DMS153 (cell line): Measurements from ENCODE around the gene SLC15A3.

ENCODE experiments used
- DNase-seq: peaks from one replicate; lab custom pipeline; 2025; lab: John Stamatoyannopoulos, UW

Gene SLC15A3

DNA sequence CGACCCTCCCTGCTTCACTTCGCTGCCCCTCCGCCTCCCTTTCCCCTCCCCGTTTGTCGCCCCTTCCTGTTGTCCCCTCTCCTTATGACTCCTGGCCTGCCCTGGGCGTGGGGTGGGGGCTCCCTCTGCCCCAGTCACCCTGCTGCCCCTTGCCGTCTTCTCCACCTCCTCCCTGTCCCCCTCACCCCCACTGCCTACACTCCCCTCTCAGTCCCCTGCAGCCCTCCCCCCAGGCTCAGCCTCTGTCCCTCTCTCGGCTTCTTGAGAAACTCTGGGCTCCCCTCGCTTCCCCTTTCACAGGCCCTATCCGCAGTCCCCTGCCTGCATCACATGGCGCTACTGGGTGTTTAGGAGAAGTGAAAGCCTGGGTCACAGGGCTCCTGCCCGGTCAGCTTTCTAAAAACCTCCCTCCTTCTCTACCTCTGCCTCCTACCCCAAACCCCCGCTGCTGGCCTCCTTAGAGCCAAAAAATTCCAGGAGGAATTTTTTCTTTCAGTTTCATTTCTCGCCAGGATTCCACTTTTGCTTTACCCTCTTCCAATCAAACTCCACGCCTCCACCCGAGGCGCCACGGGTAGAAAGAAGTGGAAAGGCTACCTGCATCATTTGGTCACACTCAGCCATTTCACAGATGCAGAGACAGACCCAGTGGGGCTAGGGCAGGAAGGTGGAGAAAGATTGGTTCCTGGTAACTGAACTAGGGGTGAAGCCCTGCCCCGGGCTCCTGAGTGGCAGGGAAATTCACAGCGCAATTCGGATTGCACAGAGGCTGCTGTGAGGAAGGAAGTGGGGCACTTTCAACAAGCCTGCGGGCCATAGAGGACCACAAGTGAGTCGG is at the start of gene SLC15A3:
TSS of gene SLC15A3 (minus strand) at position 273 of the 838 bp plus-strand sequence. CDS start 625 bp downstream, outside the sequence.
- DNase-seq, result no peak

DNA sequence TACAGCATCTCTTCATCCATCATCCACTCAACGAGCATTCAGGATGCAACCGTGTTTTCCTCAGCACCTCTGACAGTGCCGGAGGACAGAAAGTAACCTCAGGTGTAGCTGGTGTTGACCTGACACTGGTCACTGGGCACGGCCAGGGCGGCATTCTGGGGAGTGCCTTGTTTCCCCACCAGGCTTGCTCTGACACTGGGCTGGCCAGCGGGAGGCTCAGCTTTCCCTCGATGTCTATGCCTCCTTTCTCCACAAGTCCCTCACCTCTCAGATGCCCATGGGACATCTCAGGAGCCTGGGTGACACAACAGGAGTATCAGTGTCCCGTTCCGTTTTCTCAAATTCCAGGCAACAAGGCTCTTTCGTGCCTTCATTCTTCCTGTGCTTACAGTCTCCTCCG is 48.5 kb upstream of the SLC15A3 start:
- no peak for DNase-seq

DNA sequence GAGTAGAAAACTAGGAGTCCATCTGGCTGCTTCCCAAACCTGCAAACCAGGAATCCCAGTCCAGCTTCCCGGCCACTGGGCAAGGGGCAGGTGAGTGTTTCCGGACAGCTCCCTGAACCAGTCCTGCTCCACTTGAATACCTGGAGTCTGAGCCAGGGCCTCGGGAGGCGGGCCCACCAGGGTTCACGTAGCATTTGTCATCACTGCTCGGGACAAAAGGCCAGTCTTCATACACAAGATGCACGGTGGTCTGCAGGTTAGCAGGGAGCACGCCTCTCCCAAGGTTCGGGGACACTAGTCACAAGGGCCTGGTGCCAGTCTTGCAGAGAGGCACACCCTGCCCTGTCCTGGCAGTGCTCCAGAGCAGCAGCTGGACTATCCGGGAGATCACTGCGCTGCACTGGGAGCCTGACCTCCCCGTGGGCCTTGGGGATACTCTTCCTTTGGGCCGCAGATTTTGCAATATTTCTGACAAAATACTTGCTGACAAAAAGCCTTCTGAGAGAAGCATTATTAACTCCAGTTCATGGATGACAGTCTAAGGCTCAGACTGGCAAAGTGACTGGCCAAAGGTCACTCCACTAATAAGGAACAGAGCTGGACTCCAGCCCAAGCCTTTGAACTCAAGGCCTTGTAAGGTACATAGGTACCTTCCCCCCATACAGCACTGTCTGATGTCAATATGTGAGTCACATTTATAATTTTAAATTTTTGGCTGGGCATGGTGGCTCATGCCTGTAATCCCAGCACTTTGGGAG is 44.6 kb upstream of the SLC15A3 start:
- DNase-seq, result no peak

DNA sequence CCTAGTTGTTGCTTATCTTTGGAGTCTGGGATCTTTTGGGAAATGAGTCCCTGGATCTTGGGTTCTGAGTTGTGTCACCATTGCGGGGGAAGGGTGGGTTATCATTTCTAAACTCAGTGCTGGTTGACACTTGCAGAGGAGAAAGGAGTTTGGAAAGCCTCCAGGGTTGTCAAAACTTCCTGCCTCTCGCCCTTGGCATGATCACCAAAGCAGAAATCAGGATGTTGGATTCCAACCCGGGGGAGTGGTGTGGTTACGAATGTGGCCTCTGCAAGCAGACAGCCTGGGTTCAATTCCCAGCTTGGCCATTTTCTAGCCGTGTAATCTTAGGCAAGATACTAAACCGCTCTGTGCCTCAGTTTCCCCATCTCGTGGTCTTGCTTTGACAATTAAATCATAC is 43.8 kb upstream of the SLC15A3 start:
- no peak for DNase-seq

DNA sequence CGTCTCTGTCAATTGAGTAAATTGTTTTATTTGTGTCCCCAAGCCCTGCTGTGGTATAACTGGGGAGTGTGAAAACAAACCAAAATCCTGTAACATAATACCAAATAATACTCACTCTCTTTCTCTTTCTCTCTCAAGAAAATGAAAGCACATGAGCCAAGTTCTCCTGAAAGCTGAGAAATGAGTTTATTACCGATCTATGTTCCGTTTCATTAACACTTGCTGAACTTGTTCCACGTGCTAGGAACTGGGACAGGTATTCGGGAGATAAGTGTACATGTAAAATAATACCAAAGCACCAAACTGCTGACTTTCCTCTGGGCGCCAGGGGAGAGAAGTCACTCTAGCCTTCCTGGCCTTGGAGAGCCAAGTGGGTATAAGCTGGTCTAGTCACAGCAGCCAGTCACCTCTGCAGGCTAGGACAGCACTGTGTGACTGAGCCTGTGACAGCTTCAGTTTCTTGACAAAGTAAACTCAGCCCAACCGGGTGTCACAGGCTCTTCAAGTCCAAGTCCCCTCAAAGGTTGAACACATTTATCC is 42.6 kb upstream of the SLC15A3 start:
- DNase-seq, result no peak

DNA sequence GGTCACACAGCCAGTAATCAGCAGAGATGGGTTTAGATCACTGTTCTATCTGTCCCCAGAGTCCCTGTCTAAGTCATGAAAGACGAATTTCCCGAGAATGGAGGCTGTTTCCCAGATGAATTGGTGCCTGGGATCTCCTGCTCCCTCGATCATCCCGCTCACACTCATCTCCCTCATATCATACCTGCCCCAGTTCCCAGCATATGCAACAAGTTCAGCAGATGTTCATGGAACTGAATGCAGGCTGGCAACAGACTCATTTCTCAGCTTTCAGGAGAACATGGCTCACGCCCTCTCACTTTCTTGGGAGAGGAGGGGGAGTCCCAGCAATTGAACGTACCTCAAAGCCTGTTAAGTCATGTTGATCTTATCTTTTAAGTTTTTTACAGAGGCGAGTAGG is 41.6 kb upstream of the SLC15A3 start:
- no peak for DNase-seq

DNA sequence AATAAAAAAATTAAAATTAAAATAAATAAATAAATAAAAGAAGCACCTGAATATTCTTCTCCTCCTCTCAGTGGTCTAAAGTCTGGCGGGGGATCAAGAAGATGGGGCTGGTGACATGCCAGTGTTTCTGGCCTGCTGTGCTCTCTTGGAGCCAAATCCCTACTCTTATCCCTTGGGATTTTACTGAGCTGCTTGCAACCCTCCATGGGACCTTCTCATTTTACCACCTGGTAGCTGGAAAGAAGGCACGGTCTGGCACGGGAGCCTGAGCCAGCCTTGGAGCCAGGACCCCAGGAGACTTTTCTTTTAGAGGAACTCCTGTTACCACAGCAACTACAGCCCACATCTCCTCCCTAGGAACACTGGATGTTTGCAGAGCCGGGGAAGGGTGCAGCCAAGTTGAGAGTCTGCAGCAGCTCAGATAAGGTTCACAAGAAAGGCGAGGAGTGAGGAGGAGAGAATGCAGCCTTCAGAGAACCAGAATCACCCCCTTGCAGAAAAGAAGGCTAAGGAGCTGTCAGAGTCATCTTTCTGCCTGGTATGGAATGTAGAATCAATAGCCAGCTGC is 41.0 kb upstream of the SLC15A3 start:
- no peak for DNase-seq

DNA sequence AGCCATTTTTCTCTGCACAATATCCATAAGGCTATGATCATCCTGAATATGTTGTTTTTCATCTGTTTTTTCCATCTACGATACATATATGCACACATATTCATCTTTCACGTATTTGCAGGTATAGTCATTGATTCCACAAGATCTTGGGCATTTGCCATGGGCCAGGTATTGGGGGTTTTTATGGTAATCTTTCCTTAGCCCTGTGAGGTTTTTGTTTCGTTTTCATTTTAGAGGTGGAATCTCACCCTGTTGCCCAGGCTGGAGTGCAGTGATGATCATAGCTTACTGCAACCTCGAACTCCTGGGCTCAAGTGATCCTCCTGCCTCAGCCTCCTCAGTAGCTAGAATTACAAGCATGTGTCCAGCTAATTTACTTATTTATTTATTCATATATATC is 39.5 kb upstream of the SLC15A3 start:
- no peak for DNase-seq

DNA sequence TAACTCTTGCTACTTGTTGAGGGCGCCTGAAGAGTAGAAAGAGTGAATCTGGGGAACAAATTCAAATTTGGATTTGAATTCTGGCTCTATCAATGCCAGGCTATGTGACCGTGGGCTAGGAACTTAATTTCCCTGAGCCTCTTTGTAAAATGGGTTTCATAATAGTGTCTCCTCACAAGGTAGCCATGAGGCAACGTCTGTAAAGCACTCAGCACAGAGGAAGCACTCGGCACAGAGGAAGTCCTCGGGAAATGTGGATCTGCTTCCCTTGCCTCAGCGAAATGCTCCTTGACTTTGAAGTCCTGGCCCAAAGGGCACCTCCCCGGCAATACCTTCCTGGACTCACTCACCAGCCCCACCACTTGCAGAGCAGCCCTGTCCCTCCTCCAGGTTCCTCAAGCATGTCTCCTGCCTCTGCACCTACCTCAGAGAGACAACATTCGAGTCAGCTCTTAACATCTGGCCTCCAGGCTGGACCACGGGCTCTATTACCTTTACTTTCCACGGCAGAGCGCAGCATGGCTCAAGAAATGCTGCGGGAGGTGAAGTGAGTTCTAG is 37.2 kb upstream of the SLC15A3 start:
- no peak for DNase-seq

DNA sequence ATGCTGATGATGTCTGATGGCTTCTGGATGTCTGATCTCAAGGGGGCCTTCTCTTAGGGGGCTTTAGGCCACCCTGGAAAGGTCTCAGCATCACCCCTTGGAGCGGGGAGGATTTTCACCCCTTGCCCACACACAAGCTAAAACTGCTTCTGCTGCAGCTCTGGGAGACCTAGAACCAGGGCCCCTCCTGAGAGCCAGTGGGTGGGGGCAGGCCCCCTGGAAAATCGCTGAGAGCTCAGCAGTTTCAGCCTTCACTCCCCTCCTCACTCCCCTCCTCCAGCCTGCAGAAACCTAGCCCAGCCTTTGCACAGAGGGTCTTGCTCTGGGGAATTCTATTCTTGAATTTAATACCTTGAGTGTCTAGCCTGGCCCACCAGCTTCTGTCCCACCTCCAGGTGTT is 36.7 kb upstream of the SLC15A3 start:
- no peak for DNase-seq

DNA sequence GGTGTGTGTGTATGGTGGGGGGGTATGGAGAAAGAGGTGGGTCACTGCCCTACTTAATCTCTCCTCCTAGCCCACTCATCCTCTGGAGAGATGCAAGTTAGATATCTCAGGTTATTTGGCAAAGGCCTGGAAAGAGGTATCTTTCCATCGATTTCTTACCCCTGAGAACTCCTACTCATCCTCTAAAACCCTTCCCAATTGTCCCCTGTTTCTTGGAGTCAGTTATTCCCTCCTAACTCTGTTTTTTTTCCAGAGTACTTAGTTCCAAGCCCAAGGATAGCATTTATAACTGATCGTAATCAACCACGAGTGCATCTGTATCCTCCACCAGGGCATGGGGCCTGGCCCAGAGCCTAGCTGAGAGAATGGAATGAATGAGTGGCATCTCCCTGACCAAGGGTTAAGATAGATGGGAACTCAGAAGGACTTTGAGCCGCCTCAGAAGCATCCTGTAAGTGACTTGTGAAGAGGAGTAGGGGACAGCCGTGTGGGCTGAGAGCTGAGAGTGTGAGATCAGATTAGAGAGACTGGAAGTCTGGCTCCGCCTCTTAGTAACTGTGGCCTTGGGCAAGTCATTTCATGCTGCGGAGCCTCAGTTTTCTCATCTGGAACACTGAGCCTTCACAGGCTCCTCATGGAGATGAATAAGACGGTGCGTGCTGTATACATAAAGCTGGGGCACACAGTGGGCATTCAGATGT is 35.8 kb upstream of the SLC15A3 start:
- no peak for DNase-seq

DNA sequence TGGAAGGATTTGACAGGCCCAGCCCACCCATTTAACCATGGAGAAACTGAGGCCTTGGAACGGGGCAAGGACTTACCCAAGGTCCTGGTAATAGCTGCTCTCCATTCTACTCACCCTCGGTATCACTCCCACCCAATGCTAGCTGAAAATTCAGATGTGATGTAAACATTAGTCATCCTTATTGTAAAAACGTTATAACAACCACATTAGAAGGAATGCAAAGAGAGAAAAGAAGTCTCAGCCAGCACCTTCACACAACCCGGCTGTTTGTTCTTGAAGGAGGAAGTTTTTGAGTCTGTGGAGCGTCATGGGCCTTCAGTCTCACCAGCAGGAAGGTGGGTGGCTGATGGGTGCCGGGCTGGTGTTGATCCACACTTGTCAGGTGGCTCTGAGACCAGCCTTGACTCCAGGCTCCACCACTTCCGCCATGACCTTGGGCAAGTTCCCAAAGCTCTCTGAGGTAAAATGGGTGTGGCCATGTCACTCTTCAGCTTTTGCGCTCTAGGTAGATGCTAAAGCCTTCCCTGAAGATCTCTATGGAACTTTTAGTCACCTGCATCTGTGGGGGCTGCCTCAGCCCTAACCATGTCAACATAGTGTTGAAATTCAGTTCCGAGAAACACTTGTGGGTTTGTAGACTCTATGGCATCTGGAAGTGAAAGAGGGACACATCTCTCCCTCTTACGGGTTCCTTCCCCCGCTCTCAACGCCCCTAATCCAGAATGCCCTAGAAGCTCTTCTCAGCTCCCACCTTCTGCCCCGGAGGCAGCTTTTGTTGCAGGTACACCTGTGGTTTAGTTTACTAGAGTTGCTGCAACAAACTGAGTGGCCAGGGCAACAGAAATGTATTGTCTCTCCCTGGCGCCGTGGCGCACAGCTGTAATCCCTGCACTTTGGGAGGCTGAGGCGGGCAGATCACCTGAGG is 34.3 kb upstream of the SLC15A3 start:
- DNase-seq, result no peak

DNA sequence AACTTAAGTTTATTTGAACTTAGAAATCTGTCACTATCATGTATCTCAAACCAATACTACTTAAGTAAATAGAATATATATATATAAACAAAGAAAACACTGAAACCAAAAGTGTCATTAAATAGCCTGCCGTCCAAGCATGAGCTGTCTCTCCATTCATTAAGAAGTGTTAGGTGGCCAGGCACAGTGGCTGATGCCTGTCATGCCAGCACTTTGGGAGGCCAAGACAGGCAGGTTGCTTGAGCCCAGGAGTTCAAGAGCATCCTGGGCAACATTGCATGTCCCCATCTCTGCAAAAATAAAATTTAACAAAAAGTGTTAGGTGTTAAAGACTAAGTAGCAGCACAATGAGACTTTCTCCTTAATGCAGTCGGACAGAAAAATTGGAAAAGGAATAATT is 33.5 kb upstream of the SLC15A3 start:
- no peak for DNase-seq

DNA sequence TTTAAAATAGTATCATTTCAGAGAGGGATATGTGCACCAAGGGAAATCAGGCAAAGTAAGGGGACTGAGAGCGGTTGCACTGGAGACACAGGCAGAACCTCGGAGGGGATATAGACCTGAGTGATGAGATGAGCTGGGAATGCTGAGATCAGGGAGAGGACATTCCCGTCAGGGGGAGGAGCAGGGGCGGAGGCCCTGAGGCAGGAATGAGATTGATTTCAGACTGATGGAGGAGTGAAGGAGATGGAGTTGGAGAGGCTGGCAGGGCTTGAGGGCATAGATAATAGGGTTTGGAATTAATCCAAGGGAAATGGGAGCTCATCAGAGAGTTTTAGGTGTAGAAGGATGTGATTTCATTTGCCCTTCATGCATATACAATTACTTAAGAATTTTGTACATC is 32.7 kb upstream of the SLC15A3 start:
- DNase-seq, result no peak

DNA sequence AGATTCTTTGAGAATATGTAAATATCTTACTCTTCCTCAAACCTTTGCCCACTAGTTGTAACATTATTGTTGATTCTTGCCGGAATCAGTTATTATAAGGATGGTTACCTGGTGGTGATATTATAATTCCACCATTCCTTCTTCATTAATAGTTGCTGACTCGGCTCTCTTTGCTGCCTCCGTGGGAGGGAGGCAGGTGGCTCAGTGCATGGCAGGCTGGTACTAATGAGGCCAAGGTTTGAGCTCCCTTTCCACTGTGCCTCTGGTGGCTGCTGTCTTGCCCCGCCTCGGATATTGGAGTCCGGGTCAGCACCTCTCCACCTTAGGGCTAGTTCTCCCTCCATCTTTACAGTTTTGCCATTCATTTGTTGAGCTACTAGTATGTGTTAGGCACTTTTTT is 32.2 kb upstream of the SLC15A3 start:
- DNase-seq, result no peak

DNA sequence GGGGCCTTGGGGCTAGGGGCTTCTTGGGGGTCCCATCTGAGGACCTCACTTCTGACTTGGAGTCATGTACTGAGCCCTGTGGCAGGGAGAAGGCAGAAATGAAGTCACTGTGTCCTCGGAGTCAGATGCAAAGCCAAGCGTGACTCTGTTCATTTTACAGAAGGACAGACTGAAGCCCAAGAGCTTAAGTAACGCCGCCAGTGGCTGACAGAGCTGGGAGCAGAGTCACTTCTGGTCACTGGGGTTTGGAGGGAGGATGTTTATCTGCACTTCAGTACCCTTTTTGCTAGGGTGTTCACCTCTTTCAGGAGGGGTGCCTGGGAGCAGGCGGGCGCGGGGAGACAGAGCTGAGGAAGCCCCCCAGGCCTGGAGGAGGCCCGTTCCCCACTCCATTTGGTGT is 30.2 kb upstream of the SLC15A3 start:
- no peak for DNase-seq

DNA sequence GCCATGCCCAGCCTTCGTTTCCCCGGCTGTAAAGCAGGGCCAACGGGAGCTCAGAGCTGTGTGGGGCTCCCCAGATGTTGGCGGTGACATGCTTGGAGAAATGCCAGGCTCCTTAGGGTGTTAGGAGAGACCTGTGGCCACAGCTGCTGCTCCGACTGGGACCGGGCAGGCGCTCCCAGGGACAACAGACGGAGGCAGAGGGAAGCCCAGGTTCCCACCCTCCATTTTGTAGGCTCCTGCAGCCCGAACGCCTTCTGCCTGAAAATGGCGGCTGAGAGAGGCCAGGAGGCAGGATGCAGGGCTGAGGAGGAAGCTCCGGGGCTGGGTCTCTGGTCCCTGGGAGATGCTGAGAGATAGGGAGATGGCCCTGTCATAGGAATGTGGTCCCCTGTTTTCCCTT is 29.5 kb upstream of the SLC15A3 start:
- no peak for DNase-seq

DNA sequence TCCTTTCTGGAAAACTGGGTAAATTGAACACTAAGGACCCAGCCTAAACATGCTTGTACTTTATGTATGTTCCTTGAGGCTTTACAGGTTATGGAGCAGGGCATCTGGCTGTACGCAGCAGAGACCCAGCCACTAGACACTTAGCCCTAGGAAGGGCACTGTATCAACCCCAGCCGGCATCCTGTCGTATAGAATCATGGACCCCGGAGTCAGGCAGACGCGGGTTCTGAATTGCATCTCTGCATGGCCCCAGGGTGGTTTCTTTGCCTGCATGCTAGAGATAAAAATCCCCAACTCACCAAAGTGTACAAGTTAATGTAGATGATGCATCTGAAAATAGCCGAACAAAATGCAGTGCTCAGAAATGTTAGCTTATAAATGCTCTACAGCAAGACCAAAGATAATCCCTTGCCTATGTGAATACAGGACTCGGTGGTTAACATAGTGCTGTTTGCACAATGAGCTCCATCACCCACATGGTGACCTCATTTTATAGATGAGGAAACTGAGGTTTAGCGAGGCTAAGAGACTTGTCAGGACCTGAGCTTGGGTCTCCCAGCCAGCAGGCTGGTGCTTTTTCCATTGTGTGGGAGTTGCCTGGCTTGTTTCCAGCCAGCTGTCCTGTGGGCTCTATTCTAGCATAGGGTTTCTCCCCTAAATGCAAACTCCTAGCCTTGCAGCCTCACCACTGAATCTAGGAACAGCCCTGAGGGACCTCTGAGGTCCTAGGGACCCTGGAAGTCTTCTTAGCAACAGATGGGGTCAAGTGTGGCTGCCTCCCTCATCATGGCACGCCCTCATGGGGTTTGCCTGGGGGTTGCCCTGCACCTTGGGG is 26.8 kb upstream of the SLC15A3 start:
- no peak for DNase-seq

DNA sequence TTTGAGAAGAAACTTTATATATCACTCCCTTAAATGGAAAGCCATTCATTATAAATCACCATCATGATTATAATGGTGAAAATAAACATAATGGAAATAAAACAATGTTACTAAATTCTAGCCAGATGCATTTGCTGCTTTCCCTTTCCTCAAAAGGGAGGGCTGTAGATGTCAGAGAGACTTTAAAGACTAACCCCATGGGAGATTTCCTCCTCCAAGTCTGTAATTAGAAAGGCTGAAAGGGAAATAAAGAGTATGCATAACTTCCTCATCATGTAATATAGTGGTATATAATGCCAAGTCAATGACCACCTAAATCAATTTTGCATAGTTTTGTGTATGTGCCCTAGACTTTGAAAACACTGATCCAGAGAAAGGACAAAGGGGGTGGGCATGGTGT is 25.9 kb upstream of the SLC15A3 start:
- DNase-seq, result no peak

DNA sequence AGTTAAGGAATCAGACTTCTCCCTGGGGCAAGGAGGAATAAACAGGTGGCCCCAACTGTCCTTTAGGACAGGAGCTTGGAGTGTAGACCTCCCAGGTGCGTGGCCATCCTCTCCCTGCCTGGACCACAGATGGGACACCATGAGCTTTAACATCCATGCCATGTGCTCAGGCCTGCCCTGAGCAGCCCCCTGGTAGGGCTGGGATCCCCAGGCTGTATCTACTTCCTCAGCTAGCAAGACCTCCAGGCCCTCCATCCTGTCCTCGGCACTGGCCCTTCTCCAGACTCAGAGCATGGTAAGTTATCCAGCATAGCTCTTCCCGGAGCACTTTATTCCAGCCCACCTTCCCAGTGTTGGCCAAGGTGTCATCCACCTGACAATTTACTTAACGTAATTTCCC is 25.2 kb upstream of the SLC15A3 start:
- DNase-seq, result no peak
